Rectal smooth muscle tissue (tissue), 1 donor: ENCODE data around the gene LINGO1.

Source experiments
- H3K27ac ChIP-seq: one replicate; pipeline ENCODE4 v1.7.0; 2013; ENCODE audit warnings: low read depth, low read length, inconsistent platforms
- H3K27me3 ChIP-seq: one replicate; pipeline ENCODE4 v1.7.0; 2013; ENCODE audit warnings: low read length; ENCODE audit not compliant: control insufficient read depth, insufficient read depth
- H3K36me3 ChIP-seq: one replicate; pipeline ENCODE4 v1.7.0; 2013; ENCODE audit warnings: low read length; ENCODE audit not compliant: control insufficient read depth, insufficient read depth
- H3K4me1 ChIP-seq: one replicate; pipeline ENCODE4 v1.7.0; 2013; ENCODE audit warnings: low read length; ENCODE audit not compliant: control insufficient read depth, insufficient read depth
- H3K4me3 ChIP-seq: one replicate; pipeline ENCODE4 v1.7.0; 2013; ENCODE audit warnings: low read length
- H3K9ac ChIP-seq: one replicate; pipeline ENCODE4 v1.7.0; 2013; ENCODE audit warnings: low read length

The LINGO1 gene

DNA sequence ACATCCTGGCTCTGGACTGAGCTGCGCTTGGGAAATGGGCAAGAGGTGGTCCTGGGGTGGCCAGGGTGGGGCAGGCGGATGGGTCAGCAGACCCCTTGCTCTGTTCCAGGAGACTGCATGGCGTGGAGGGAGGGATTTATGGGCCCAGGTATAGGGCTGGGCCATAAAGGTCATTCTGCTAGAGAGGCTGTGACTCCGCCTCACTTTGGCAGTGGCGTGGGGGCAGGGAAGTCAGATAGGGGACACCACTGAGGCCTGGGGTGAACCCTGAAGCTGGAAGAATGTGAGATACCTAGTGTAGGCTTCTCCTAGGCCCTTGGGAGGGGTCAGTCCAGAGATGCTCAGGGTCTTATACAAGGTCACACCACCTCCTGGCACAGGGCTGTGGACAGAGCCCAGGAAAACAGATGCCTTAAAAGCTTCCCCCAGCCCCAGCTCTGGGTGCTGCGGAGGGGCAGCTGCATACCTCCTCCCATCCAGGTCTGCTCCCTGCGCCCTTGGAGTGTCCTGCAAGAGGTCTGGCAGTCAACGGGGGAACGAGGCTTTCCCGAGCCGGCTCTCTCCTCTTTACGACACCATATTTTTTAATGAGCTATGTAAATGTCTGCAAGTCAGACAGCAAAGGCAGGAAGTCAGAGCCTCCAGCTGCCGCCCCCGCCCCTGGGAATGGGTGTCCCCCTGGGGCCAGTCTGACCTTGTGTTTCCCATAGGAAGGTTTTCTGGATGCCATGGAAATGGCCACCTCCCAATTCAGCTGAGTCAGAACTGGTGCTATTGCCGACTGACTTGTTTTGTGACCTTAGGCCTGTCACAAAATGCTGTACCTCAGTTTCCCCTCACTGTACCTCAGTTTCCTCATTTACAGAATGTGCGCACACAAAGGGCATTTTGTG, 26.3 kb downstream of the LINGO1 start:
- Histone ChIP-seq H3K4me1 (no peaks in the 10 kb centered on the region), H3K36me3 (no peaks in the 10 kb centered on the region), H3K27ac (no peak overlapping the region), H3K4me3 (no peak overlapping the region), H3K27me3 (no peaks in the 10 kb centered on the region), H3K9ac (no peak overlapping the region)

DNA sequence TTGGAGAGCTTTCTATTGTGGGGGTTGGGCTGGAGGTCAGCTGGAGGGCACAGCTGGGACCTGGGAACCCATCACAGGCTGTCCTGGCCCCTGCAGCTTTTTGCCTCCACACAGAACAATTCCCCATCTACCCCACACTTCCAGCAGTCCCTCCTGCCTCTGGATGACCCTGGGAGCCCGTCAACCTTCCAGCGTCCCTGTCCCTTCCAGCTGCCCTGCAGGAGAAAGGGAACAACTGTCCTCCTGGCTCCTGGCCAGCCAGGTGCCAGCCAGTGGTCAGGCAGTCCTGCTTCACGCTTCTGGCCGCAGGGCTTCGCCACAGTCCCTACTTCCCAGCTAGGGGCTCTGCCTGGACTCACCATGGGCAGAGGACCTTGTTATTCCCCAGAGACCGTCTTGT, 27.2 kb downstream of the LINGO1 start:
- Histone ChIP-seq H3K27me3 (no peaks in the 10 kb centered on the region), H3K4me1 (no peaks in the 10 kb centered on the region), H3K9ac (no peak overlapping the region), H3K27ac (no peak overlapping the region), H3K4me3 (no peak overlapping the region), H3K36me3 (no peaks in the 10 kb centered on the region)

DNA sequence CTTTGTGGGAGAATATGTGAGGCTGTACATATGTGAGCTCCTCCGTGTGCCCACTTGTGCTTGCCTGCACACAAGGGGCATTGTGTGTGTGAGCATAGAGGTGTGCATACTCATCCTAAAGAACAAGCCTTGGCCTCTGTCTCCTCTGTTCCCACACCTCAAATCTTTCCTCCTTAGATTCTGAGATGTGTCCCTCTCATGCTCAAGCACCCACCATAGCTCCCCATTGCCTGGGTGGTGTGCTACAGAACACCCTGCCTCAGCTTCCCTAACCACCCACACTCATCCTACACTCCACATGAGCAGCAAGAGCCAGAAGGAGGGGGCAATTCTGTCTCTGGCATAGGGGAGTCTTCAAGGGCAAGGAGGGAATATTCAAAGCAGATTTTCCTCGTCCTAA, 27.7 kb downstream of the LINGO1 start:
- no peak overlapping the region for H3K9ac ChIP-seq
- H3K4me3 ChIP-seq, result no peak overlapping the region

DNA sequence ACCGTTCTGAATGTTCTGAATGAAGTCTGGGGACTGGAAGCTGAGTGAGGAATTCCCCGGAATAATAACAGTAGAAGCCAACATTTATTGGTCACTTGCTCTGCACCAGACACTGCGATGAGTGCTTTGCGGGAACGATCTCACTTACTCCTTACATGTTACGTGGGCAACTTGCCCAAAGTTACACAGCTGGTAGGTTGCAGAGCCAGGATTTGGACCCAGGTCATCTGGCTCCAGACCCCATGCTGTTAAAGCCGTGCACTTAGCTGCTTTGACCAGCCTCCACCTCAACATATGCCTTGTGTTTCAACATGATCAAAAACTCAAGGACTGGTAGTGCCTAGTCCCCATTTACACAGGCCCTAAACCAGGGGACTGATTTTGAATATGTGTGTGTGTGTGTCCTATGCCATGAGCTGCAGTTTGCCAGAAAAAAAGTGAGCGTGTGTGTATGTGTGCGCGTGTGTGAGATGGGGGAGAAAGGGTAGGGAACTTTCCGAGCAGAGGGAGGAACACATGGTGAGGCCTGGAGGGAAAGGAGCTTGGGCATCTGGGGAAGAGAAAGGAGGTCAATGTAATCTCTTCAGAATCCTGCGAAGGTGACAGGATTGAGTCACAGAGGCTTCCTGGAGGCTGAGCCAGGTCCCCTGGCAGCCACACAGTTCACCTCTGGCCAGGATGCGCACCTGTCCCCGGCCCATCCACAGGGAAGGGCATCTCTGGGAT, 28.9 kb downstream of the LINGO1 start:
- no peak overlapping the region for H3K4me3 ChIP-seq
- no peaks in the 10 kb centered on the region for H3K36me3 ChIP-seq
- H3K27ac ChIP-seq, result no peak overlapping the region
- no peaks in the 10 kb centered on the region for H3K27me3 ChIP-seq
- no peak overlapping the region for H3K9ac ChIP-seq
- no peaks in the 10 kb centered on the region for H3K4me1 ChIP-seq

More for the DNA sequence above, 27.7 kb downstream of the LINGO1 start:
- no peaks in the 10 kb centered on the region for H3K36me3 ChIP-seq
- H3K27me3 ChIP-seq, result no peaks in the 10 kb centered on the region
- H3K27ac ChIP-seq, result no peak overlapping the region
- no peaks in the 10 kb centered on the region for H3K4me1 ChIP-seq

DNA sequence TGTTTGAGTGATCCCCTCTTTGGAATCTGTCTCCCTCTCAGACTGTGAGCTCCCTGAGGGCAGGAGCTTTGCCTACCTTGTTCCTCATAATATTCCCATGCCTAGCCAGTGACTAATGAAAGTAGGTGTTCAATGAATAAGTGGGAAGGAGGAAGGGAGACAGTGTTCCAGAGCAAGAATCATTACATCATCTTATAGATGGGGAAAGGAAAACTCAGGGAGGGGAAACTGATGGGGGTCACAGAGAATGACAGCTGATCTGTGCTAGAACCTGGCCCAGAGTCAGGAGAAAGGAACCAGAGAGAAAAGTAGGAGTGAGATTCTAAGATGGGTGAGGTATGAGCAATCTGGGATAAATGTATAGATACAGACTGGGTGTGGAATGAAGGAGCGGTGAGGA, 29.9 kb downstream of the LINGO1 start:
- Histone ChIP-seq H3K4me1 (no peaks in the 10 kb centered on the region), H3K9ac (no peak overlapping the region), H3K36me3 (no peaks in the 10 kb centered on the region), H3K4me3 (no peak overlapping the region), H3K27ac (no peak overlapping the region), H3K27me3 (no peaks in the 10 kb centered on the region)

DNA sequence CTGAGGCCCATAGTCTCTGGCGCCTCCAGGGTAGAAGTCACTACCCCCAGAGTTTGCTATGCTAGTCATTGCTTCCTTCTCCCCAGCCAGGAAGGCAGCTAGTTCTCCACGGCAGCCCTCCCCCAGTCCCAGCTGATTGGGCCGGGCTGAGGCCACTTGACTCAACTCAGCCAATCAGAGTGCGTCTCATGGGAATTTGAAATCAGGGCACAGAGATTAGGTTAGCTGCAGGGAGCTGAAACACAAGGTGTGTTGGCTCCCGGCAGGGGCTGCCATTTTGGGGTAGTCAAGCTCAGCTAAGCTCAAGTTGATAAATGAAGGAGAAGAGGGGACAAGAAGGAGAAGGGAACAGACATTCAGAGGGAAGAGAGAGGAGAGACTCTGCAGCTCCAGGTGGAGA, 32.8 kb downstream of the LINGO1 start:
- H3K27me3 ChIP-seq, result no peaks in the 10 kb centered on the region
- H3K4me3 ChIP-seq, result no peak overlapping the region
- no peaks in the 10 kb centered on the region for H3K4me1 ChIP-seq
- no peaks in the 10 kb centered on the region for H3K36me3 ChIP-seq
- H3K27ac ChIP-seq, result no peak overlapping the region
- H3K9ac ChIP-seq, result no peak overlapping the region

DNA sequence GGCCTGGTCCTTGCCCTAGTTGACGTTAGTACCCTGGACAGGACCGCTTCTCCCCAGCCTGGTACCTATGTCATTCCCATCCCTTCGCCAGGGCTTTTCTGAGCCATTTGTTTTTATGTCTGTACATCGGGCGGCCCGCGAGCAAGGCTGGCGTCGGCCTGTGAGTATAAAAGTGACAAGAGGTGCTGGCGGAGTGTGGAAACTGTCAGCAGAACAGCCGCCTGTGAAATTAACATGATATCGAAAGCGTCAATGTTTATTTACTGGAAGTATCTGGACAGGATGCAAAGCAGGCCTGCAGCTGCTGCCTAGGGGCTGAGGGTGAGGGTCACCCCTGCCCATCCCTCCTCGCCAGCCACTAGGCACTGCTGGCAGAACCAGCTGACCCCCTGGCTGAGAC, 33.4 kb downstream of the LINGO1 start:
- Histone ChIP-seq H3K9ac (no peak overlapping the region), H3K36me3 (no peaks in the 10 kb centered on the region), H3K27ac (no peak overlapping the region)

DNA sequence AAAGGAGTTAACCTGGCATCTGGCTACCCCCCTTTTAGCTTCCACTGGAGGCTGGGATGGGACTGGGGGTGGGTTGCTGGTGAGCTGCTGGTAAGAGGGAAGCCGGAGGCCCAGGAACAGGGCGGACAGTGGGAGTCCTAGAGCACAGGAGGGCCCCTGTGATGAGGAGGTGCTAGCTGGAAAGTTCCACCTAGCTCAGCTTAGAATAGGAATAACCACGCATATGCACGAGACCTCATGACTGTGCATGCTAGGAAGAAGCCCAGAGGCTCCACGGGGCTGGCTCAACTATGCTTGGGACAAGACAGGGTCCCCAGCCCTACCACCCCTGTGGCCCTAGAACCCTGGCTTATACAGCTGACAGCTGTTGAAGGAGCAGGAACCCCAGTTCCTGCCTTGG, 34.1 kb downstream of the LINGO1 start:
- Histone ChIP-seq H3K27me3 (no peaks in the 10 kb centered on the region), H3K9ac (no peak overlapping the region), H3K27ac (no peak overlapping the region), H3K36me3 (no peaks in the 10 kb centered on the region), H3K4me1 (no peaks in the 10 kb centered on the region), H3K4me3 (no peak overlapping the region)

More for the DNA sequence above, 33.4 kb downstream of the LINGO1 start:
- no peaks in the 10 kb centered on the region for H3K27me3 ChIP-seq
- no peak overlapping the region for H3K4me3 ChIP-seq
- H3K4me1 ChIP-seq, result no peaks in the 10 kb centered on the region

DNA sequence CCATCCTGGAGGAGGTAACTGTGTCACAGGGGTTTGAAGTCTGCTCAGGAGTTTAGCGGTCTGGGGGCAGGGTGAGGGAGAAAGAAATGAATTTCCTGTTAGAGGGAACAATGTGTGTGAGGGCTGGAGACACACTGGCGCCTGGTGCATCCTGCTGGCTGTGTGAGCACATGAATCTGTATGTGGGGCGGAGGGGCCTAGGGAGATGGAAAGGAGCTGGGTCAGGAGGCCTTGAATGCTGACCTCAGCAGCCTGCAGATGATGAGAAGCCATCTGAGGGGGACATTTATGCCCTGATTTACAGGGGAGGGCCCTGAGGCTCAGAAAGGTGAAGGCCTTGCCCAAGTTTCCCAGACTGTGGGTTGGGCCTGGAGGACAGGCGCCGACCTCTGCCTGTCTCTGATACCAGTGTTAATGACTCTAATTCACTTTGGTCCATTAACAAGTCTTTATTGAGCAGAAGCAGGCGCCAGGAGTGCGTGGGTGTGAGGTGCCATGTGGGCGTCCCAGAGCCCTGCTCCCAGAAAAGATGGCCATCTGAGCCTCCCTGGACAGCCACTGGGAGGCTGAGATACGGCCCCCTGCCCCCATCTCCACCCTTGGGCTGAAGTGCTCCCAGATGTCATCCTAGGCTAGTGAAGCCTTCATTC, 34.8 kb downstream of the LINGO1 start:
- H3K4me3 ChIP-seq, result no peak overlapping the region
- no peaks in the 10 kb centered on the region for H3K36me3 ChIP-seq
- no peaks in the 10 kb centered on the region for H3K4me1 ChIP-seq
- no peak overlapping the region for H3K9ac ChIP-seq
- H3K27ac ChIP-seq, result no peak overlapping the region
- H3K27me3 ChIP-seq, result no peaks in the 10 kb centered on the region

DNA sequence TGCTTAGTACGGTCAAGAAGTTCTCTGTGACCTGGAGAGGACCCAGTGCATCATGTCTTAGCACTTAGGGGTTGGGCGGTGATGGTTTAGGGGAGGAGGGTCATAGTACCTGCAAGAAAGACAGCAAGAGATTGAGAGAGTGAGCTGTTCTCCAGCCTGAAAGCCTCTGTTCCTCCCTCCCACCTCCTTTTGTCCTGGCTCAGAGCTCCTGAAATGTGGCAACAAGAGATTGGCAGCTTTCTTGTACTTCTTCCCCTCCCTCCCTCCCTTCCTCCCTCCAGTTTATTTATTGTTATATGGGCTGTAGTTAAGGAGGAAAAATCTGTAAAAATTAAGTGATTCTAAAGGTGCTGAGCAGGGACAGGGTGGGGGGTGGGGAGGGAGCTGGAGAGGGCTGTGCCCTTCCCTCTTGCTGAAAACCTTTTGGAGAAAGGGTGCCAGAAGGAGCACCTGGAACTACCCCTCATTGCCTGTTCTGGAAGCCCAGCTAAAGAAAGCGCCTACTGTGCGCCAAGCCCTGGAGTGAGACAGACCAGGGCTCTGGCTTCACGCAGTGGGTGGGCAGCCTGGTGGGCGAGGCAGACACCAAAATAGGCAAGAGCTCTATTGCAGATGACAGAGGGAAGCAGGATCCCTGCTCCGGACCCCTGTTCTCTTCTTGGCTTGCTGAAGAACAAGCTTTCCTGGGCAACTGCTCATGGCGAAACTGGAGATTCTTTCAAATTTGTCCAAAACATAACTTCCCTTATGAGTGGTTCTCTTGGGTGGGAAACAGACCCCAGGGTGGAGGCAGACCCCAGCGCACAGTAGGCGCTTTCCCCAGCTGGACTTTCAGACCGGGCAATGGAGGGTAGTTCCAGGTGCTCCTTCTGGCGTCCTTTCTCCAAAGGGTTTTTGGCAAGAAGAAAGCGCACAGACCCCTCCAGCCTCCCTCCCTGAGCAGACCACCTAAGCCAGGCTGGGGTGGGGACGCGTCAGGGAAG, 35.6 kb downstream of the LINGO1 start:
- Histone ChIP-seq H3K27ac (no peak overlapping the region), H3K27me3 (no peaks in the 10 kb centered on the region), H3K36me3 (no peaks in the 10 kb centered on the region), H3K9ac (no peak overlapping the region), H3K4me1 (no peaks in the 10 kb centered on the region), H3K4me3 (no peak overlapping the region)

DNA sequence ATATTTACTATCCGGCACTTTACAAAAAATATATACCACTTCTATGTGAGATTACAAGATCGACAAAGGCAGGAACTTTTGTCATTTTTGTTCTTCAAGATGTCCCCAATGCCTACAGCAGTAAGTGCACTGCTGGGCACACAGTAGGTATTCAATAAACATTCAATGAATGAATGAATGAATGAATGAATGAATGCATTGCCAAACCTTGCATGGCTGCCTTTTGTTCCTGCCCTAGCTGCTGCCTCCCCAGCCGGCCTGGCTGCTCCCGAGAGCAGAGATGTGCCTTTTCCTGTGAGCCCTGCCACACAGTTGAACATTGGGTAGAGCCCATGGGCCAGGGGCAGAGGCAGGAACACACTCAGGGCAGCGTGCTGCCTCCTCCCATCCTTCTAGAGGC, 37.5 kb downstream of the LINGO1 start:
- Histone ChIP-seq H3K36me3 (no peaks in the 10 kb centered on the region), H3K4me3 (no peak overlapping the region), H3K27me3 (no peaks in the 10 kb centered on the region), H3K4me1 (no peaks in the 10 kb centered on the region), H3K9ac (no peak overlapping the region), H3K27ac (no peak overlapping the region)

DNA sequence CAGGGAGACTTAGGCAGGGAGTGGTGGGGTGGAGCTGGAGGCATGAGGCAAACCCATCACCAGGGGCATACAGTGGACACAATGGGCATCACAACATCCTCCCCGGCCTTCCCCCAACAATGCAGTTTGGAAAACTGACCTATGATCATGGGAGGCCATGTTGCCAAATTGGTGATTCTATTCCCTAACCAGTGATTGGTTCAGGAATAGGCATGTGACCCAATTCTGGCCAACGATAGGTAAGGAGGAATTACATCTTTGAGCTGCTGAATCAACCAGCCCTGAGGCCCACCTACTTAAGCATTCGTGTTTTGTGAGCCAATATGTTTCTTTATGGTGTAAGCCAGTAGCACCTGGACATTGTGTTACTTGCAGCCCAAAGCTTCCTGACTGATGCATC, 40.0 kb downstream of the LINGO1 start:
- Histone ChIP-seq H3K4me3 (no peak overlapping the region), H3K36me3 (no peaks in the 10 kb centered on the region), H3K9ac (no peak overlapping the region), H3K27ac (no peak overlapping the region), H3K4me1 (no peaks in the 10 kb centered on the region), H3K27me3 (no peaks in the 10 kb centered on the region)
